K562 (cell line): ENCODE data around the gene PIK3CB. TPM values are rescaled to one million over a fixed set of nuclear protein-coding genes. Genes with fewer than 3 reads are reported as not detected.

Experiments
- ATAC-seq: fragments of 200-7000 bp; cut with Tn5 transposase; 3 replicates; pipeline ENCODE4 v1.9.1; 2020; ENCODE audit warnings: moderate library complexity
- BruUV-seq: library from RNA; stranded (reverse); fragments of 400-500 nt; replicated peaks from 2 replicates; lab custom pipeline; 2021; lab: Mats Ljungman, UMichigan
- CTCF ChIA-PET: fragments of 300-600 bp; formaldehyde crosslinking; extraction: SDS; loops from one replicate; lab custom pipeline; 2021; ENCODE audit warnings: low intra/inter-chr PET ratio; lab: Yijun Ruan, JAX
- POLR2A ChIA-PET: fragments of 300-600, 350-650 bp; sonication (Branson Sonifier 250); formaldehyde crosslinking; extraction: SDS; loops from one replicate; lab custom pipeline; 2021; ENCODE audit warnings: antibody characterized with exemption, inconsistent platforms; lab: Yijun Ruan, JAX
- DNase-seq, 4 experiments: peaks; one replicate each; pipeline versions ENCODE4 v3.0.0 to v3.0.0-alpha.2; 2011 to 2018; ENCODE audit warnings: low spot score in 3 of 4, mixed read lengths in 3 of 4; ENCODE audit errors: extremely low read depth in 1 of 4
- FAIRE-seq: peaks from 2 replicates; lab custom pipeline; 2011; peaks lifted over from hg19 to GRCh38; lab: Jason Lieb, UNC
- H2AFZ ChIP-seq: 2 replicates; pipeline ENCODE4 v1.6.0; 2011; ENCODE audit warnings: low read depth, low read length, control low read depth, inconsistent platforms
- H3K27ac ChIP-seq: fragments of 200-600 bp; 3 replicates; pipeline ENCODE4 v1.8.0; 2011; ENCODE audit warnings: low read depth, mild to moderate bottlenecking, control low read depth, inconsistent platforms, low read length, moderate library complexity, mixed read lengths; ENCODE audit errors: extremely low read depth
- H3K27me3 ChIP-seq, 2 experiments: fragments of 300-600 bp in 1 of 2; 2 replicates in 1 of 2; 3 replicates in 1 of 2; pipeline versions ENCODE4 v1.6.0 to v1.8.0; 2011; ENCODE audit warnings: inconsistent platforms in 2 of 2, low read length in 2 of 2, mild to moderate bottlenecking in 1 of 2, mixed read lengths in 1 of 2, moderate library complexity in 1 of 2; ENCODE audit not compliant: control insufficient read depth in 2 of 2, insufficient read depth in 2 of 2
- H3K36me3 ChIP-seq: fragments of 300-600 bp; 3 replicates; pipeline ENCODE4 v1.8.0; 2011; ENCODE audit warnings: mild to moderate bottlenecking, low read length, inconsistent platforms; ENCODE audit not compliant: control insufficient read depth, insufficient read depth
- H3K4me1 ChIP-seq, 2 experiments: fragments of 200-600 bp in 1 of 2; replicated peaks in 1 of 2; 2 replicates in 1 of 2; 3 replicates in 1 of 2; pipeline versions ENCODE4 v1.5.1 to v1.8.0; 2011; ENCODE audit warnings: inconsistent platforms in 2 of 2, low read length in 2 of 2, mild to moderate bottlenecking in 1 of 2, mixed read lengths in 1 of 2, moderate library complexity in 1 of 2; ENCODE audit not compliant: control insufficient read depth in 2 of 2, insufficient read depth in 2 of 2
- H3K4me2 ChIP-seq: 2 replicates; pipeline ENCODE4 v1.6.1; 2011; ENCODE audit warnings: low read length, control low read depth, inconsistent platforms, mixed read lengths; ENCODE audit not compliant: insufficient read depth
- H3K4me3 ChIP-seq: fragments of 200-600 bp; sonication (generic), shearing (Covaris generic); 2 replicates; pipeline ENCODE4 v1.5.1; 2016; ENCODE audit warnings: control low read depth, inconsistent platforms
- H3K79me2 ChIP-seq: fragments of 200-600 bp; 3 replicates; pipeline ENCODE4 v1.8.0; 2011; ENCODE audit warnings: low read length, inconsistent platforms; ENCODE audit not compliant: control insufficient read depth, insufficient read depth
- H3K9ac ChIP-seq, 2 experiments: 2 replicates each; pipeline versions ENCODE4 v1.6.0 to v1.6.1; 2011; ENCODE audit warnings: low read depth in 2 of 2, low read length in 2 of 2, control low read depth in 1 of 2, inconsistent platforms in 1 of 2, mild to moderate bottlenecking in 1 of 2, mixed read lengths in 1 of 2; ENCODE audit not compliant: insufficient read depth in 1 of 2
- H3K9me1 ChIP-seq: one replicate; pipeline ENCODE4 v1.6.0; 2011; ENCODE audit warnings: inconsistent platforms, mild to moderate bottlenecking, low read length, moderate library complexity; ENCODE audit not compliant: control insufficient read depth, insufficient read depth
- H3K9me3 ChIP-seq: replicated peaks from 2 replicates; pipeline ENCODE4 v1.5.1; 2011; ENCODE audit warnings: low read depth, low read length, inconsistent platforms; ENCODE audit not compliant: control insufficient read depth, insufficient read depth
- H4K20me1 ChIP-seq: replicated peaks from 2 replicates; pipeline ENCODE4 v1.6.1; 2011; ENCODE audit warnings: low read length, inconsistent platforms, mixed read lengths; ENCODE audit not compliant: control insufficient read depth, insufficient read depth
- DNMT1 ChIP-seq: fragments of 450-650 bp; IDR thresholded peaks from 2 replicates; pipeline ENCODE4 v1.6.1; 2016; ENCODE audit warnings: antibody characterized with exemption, mild to moderate bottlenecking
- FOS ChIP-seq: IDR thresholded peaks from 3 replicates; pipeline ENCODE4 v1.6.1; 2011; ENCODE audit not compliant: insufficient read length; ENCODE audit errors: extremely low read depth
- MAFF ChIP-seq: IDR thresholded peaks from 2 replicates; pipeline ENCODE4 v1.6.1; 2012; ENCODE audit warnings: low read length, improper control_type of control experiment
- MTA3 ChIP-seq: fragments of 450-650 bp; formaldehyde crosslinking; IDR thresholded peaks from 2 replicates; pipeline ENCODE4 v1.6.1; 2017; ENCODE audit warnings: mild to moderate bottlenecking, borderline replicate concordance
- OTX1 ChIP-seq: fragments of 450-650 bp; formaldehyde crosslinking; IDR thresholded peaks from 2 replicates; pipeline ENCODE4 v1.4.0; 2022; ENCODE audit warnings: mild to moderate bottlenecking
- RBBP5 ChIP-seq: fragments of 200-600 bp; sonication (generic); IDR thresholded peaks from 2 replicates; pipeline ENCODE4 v1.6.1; 2012; ENCODE audit warnings: borderline replicate concordance, mild to moderate bottlenecking, low read length, control low read depth, inconsistent platforms; ENCODE audit not compliant: insufficient read depth, poor library complexity, severe bottlenecking
- RBM34 ChIP-seq: fragments of 200-400 bp; formaldehyde crosslinking; IDR thresholded peaks from 2 replicates; pipeline ENCODE4 v1.6.1; 2018; ENCODE audit warnings: low read length, borderline replicate concordance; ENCODE audit not compliant: insufficient read depth
- SRSF7 ChIP-seq: fragments of 200-400 bp; formaldehyde crosslinking; optimal IDR thresholded peaks from 2 replicates; pipeline ENCODE3; 2017; ENCODE audit warnings: mild to moderate bottlenecking, low read depth, low read length
- TCF15 ChIP-seq: fragments of 250-450 bp; sonication (Bioruptor Pico); IDR thresholded peaks from 2 replicates; pipeline ENCODE4 v1.8.0; 2022; ENCODE audit warnings: moderate library complexity, mild to moderate bottlenecking, inconsistent platforms
- ZNF41 ChIP-seq: fragments of 250-450 bp; sonication (Bioruptor Pico); conservative IDR thresholded peaks from 2 replicates; pipeline ENCODE4 v1.4.0; 2020; ENCODE audit warnings: mild to moderate bottlenecking
- ZNF695 ChIP-seq: fragments of 450-650 bp; formaldehyde crosslinking; IDR thresholded peaks from 2 replicates; pipeline ENCODE4 v1.4.0; 2020; ENCODE audit warnings: mild to moderate bottlenecking, moderate library complexity
- WGBS: fragments of 100-300 bp; shearing (Covaris generic); methylation state at CpG from one replicate; pipeline ENCODE4 v1.1.6; 2016; ENCODE audit warnings: low coverage, mixed read lengths; ENCODE audit not compliant: insufficient coverage; ENCODE audit errors: missing lambda C conversion rate; 5-methylcytosine and 5-hydroxymethylcytosine counted together
- in situ Hi-C: fragments of 300-500 bp; cut with MboI; formaldehyde crosslinking; loops from 4 replicates; pipeline ENCODE4 v1.15.0; 2018; ENCODE audit warnings: inconsistent platforms, mixed read lengths
- intact Hi-C: fragments of 100-400 bp; cut with micrococcal nuclease; formaldehyde crosslinking; loops from 2 replicates; pipeline ENCODE4 v1.14.2; 2022
- polyA plus RNA-seq, 8 experiments: library from polyadenylated mRNA; depleted of rRNA in 4 of 8; stranded (reverse) in 5 of 8; unstranded in 3 of 8; fragments of >200 nt; fragmentation: Nextera tagmentation in 2 of 8; fragmentation: Illumina TruSeq in 1 of 8; extraction: Ambion mirVana in 2 of 8; extraction: Trizol in 1 of 8; gene quantifications; 2 replicates each; pipeline versions ENCODE4 v1.2.1 to v1.2.3, GENCODE V29; 2011 to 2014; ENCODE audit warnings: inconsistent platforms in 1 of 8, missing spikeins in 1 of 8
- total RNA-seq, 7 experiments: library from RNA; depleted of rRNA in 6 of 7; stranded (reverse); fragments of >200 nt in 6 of 7; fragmentation: Illumina TruSeq in 2 of 7; extraction: Trizol in 2 of 7; gene quantifications; 2 replicates each; pipeline versions ENCODE4 v1.2.1 to v1.2.3, GENCODE V29; 2011 to 2021; ENCODE audit warnings: low replicate concordance in 1 of 7
- TF ChIP-seq, protein P1 (sequence below): fragments of 200-600 bp; sonication (generic); IDR thresholded peaks from one replicate; pipeline ENCODE4 v1.6.1; 2012; ENCODE audit warnings: mild to moderate bottlenecking, low read depth, low read length, inconsistent platforms

The PIK3CB gene
- total and polyA plus RNA-seq, 9 of the 15 experiments (the other 6 are each of a cell fraction or from before 2014, with no cell fraction given): 15.3 to 62.6 (median 28.3) TPM

DNA sequence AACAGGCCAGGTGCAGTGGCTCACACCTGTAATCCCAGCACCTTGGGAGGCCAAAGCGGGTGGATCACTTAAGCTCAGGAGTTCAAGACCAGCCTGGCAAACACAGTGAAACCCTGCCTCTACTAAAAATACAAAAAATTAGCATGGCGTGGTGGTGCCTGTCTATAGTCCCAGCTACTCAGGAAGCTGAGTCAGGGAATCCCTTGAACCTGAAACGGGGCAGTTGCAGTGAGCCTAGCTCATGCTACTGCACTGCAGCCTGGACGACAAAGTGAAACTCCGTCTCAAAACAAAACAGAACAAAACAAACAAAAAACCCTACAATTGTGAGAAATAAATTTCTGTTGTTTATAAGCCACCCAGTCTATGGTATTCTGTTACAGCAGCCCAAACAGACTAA lies 94.7 kb downstream of the PIK3CB start:
- CTCF ChIA-PET: no interaction called here
- TF ChIP-seq ZNF695 (CRISPR knock-in tag) (no peak), RBBP5 (no peak), SRSF7 (no peak), ZNF41 (no peak), FOS (no peak), DNMT1 (no peak), RBM34 (no peak), OTX1 (no peak), MAFF (no peak), TCF15 (CRISPR knock-in tag) (no peak), MTA3 (no peak)
- TF ChIP-seq, protein P1, sequence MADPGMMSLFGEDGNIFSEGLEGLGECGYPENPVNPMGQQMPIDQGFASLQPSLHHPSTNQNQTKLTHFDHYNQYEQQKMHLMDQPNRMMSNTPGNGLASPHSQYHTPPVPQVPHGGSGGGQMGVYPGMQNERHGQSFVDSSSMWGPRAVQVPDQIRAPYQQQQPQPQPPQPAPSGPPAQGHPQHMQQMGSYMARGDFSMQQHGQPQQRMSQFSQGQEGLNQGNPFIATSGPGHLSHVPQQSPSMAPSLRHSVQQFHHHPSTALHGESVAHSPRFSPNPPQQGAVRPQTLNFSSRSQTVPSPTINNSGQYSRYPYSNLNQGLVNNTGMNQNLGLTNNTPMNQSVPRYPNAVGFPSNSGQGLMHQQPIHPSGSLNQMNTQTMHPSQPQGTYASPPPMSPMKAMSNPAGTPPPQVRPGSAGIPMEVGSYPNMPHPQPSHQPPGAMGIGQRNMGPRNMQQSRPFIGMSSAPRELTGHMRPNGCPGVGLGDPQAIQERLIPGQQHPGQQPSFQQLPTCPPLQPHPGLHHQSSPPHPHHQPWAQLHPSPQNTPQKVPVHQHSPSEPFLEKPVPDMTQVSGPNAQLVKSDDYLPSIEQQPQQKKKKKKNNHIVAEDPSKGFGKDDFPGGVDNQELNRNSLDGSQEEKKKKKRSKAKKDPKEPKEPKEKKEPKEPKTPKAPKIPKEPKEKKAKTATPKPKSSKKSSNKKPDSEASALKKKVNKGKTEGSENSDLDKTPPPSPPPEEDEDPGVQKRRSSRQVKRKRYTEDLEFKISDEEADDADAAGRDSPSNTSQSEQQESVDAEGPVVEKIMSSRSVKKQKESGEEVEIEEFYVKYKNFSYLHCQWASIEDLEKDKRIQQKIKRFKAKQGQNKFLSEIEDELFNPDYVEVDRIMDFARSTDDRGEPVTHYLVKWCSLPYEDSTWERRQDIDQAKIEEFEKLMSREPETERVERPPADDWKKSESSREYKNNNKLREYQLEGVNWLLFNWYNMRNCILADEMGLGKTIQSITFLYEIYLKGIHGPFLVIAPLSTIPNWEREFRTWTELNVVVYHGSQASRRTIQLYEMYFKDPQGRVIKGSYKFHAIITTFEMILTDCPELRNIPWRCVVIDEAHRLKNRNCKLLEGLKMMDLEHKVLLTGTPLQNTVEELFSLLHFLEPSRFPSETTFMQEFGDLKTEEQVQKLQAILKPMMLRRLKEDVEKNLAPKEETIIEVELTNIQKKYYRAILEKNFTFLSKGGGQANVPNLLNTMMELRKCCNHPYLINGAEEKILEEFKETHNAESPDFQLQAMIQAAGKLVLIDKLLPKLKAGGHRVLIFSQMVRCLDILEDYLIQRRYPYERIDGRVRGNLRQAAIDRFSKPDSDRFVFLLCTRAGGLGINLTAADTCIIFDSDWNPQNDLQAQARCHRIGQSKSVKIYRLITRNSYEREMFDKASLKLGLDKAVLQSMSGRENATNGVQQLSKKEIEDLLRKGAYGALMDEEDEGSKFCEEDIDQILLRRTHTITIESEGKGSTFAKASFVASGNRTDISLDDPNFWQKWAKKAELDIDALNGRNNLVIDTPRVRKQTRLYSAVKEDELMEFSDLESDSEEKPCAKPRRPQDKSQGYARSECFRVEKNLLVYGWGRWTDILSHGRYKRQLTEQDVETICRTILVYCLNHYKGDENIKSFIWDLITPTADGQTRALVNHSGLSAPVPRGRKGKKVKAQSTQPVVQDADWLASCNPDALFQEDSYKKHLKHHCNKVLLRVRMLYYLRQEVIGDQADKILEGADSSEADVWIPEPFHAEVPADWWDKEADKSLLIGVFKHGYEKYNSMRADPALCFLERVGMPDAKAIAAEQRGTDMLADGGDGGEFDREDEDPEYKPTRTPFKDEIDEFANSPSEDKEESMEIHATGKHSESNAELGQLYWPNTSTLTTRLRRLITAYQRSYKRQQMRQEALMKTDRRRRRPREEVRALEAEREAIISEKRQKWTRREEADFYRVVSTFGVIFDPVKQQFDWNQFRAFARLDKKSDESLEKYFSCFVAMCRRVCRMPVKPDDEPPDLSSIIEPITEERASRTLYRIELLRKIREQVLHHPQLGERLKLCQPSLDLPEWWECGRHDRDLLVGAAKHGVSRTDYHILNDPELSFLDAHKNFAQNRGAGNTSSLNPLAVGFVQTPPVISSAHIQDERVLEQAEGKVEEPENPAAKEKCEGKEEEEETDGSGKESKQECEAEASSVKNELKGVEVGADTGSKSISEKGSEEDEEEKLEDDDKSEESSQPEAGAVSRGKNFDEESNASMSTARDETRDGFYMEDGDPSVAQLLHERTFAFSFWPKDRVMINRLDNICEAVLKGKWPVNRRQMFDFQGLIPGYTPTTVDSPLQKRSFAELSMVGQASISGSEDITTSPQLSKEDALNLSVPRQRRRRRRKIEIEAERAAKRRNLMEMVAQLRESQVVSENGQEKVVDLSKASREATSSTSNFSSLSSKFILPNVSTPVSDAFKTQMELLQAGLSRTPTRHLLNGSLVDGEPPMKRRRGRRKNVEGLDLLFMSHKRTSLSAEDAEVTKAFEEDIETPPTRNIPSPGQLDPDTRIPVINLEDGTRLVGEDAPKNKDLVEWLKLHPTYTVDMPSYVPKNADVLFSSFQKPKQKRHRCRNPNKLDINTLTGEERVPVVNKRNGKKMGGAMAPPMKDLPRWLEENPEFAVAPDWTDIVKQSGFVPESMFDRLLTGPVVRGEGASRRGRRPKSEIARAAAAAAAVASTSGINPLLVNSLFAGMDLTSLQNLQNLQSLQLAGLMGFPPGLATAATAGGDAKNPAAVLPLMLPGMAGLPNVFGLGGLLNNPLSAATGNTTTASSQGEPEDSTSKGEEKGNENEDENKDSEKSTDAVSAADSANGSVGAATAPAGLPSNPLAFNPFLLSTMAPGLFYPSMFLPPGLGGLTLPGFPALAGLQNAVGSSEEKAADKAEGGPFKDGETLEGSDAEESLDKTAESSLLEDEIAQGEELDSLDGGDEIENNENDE: no peak

More for the DNA sequence above, 94.7 kb downstream of the PIK3CB start:
- no TSS peak for BruUV-seq
- Histone ChIP-seq H4K20me1 (no peaks in the 10 kb centered on the region), H3K9ac (no peak overlapping the region), H3K27me3 (no peaks in the 10 kb centered on the region), H3K9me1 (no peaks in the 10 kb centered on the region), H3K4me2 (no peak overlapping the region), H3K4me1 (peaks cover 0 to 8% of the 10 kb centered on the region in 2 experiments; a peak in 1 of 5 replicates), H3K36me3 (peaks cover 68% of the 10 kb centered on the region), H3K79me2 (peaks cover 20% of the 10 kb centered on the region; the same call in 2 of the 3 replicates), H2AFZ (no peak overlapping the region), H3K9me3 (no peaks in the 10 kb centered on the region), H3K27ac (no peak overlapping the region), H3K4me3 (no peak overlapping the region)
- POLR2A ChIA-PET: interaction anchor here (0.6 to 0.8 kb wide), 3 partner anchors 13 to 176 kb away, joined by 3 to 4 read pairs (median 3); no protein-coding TSS in a partner anchor
- 93% methylated on average over 5 of the region's 5 CpGs for WGBS
- intact Hi-C loops (no loop called here), in situ Hi-C loops (no loop called here)
- ATAC-seq: no peak
- DNase-seq: no peak
- no peak for FAIRE-seq
